ENCODE results near the gene OXLD1.
A peak's percentile ranks its signal among the peaks of the same experiment; 100 is the strongest.

OXLD1 gene

DNA sequence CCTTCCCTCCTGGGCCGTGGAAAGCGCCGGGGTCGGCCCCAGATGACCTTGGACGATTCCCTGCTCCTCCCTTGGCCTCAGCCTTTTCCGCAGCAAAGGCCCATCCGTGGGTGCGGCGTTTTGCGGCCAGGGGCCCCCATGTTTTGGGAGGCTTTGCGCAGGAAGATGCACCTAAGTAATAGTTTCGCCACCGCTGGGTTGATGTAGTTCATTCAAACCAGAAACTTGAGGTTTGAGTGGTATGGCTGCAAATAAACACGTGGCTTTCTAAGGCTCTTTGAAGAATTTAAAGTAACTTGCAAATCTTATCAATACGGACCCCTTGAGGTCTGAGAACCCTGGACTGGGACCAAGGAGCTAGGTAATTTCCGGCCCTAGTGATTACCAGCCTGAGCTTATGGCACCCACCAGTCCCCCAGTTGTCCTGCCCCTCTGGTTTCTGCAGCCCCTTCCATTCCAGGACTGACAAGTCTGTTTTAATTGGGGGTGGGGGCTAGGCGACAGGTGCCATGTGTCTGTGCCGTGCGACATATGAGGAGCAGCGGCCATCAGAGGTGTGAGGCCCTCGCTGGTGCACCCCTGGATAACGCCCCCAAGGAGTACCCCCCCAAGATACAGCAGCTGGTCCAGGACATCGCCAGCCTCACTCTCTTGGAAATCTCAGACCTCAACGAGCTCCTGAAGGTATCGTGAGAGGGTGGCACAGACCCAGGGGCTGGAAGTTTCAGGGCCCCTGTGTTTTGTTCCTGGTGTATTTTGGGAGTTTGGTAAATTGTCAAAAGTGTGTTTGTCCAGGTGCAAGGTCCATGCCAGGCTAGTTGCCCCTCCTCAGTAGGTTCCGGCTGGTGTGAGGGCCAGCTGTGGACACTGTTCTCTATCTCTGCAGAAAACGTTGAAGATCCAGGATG is 37.6 kb upstream of the OXLD1 start:
- Histone ChIP-seq H3K36me3 (peaks cover 61 to 85% (median 82%) of the 10 kb centered on the region in 11 experiments), H3K9me3 (replicated peaks in 1 of 11) (no peaks in the 10 kb centered on the region), H3K4me2 (peak overlapping the region; percentile 93 to 100 (median 98)), H3K9ac (peak overlapping the region; percentile 91 to 99 (median 98)), H3K4me1 (peaks cover 27 to 36% (median 29%) of the 10 kb centered on the region in 10 experiments), H3K27me3 (no peaks in the 10 kb centered on the region), H3K4me3 (peak overlapping the region; percentile 86 to 100 (median 96)), H4K20me1 (peaks cover 31 to 93% (median 77%) of the 10 kb centered on the region in 11 experiments; a peak in 21 of 22 replicates), H3K27ac (peak overlapping the region; percentile 91 to 98 (median 96))
- TF ChIP-seq Cebpa-rat (IDR thresholded peaks at IDR 0.05) = no peak

DNA sequence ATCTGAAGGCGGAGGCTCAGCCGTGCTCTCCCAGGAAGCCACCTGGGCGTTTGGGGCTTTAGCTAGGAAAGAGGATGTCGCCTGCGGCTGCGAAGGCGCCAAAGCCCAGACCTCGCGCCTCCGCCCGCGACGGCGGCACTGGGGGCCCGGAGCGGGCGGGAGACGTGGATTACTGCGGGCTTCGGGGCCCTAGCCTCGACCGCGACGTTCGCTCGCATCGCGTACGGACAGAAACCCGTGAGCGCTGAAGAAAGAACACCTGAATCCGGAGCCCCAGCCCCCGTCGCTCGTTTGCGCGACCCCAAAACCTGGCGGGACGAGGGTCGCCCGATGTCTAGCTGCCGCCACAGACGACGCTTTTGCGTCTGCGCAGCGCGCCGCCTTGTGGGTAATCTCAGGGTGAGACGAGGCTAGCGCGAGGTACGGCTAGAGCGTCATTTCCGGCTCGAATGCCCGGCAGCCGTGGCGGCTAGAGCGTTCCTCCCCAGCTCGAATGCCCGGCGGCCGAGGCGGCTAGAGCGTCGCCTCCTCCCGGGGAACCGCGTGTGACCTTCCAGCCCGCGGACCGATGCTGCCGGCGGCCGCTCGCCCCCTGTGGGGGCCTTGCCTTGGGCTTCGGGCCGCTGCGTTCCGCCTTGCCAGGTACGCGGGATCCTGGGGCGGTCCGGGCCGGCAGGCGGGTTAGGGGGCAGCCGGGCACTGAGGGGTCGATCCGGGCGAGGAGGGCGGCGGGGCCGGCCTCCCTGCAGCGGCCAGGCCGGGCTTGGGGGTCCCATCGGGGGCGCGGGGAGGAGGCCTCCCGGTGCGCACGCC is 36.7 kb upstream of the OXLD1 start, which contains the start of gene MRPL12:
TSS of gene MRPL12 (plus strand) at position 434 of the 813 bp plus-strand sequence. CDS start at position 569, 135 bp downstream.
- Histone ChIP-seq H3K9ac (peak within 1 kb of the TSS; percentile 91 to 99 (median 98)), H3K27me3 (no peaks in the 10 kb centered on the region), H3K36me3 (peaks cover 64 to 85% (median 82%) of the 10 kb centered on the region in 11 experiments), H3K27ac (peak within 1 kb of the TSS; percentile 91 to 98 (median 96)), H3K9me3 (replicated peaks in 1 of 11) (no peaks in the 10 kb centered on the region), H3K4me1 (peaks cover 27 to 31% (median 28%) of the 10 kb centered on the region in 10 experiments), H3K4me2 (peak within 1 kb of the TSS; percentile 93 to 100 (median 98)), H4K20me1 (peaks cover 38 to 93% (median 77%) of the 10 kb centered on the region in 11 experiments; a peak in 21 of 22 replicates), H3K4me3 (peak within 1 kb of the TSS; percentile 86 to 100 (median 96))
- TF ChIP-seq Cebpa-rat (IDR thresholded peaks at IDR 0.05) = no peak

DNA sequence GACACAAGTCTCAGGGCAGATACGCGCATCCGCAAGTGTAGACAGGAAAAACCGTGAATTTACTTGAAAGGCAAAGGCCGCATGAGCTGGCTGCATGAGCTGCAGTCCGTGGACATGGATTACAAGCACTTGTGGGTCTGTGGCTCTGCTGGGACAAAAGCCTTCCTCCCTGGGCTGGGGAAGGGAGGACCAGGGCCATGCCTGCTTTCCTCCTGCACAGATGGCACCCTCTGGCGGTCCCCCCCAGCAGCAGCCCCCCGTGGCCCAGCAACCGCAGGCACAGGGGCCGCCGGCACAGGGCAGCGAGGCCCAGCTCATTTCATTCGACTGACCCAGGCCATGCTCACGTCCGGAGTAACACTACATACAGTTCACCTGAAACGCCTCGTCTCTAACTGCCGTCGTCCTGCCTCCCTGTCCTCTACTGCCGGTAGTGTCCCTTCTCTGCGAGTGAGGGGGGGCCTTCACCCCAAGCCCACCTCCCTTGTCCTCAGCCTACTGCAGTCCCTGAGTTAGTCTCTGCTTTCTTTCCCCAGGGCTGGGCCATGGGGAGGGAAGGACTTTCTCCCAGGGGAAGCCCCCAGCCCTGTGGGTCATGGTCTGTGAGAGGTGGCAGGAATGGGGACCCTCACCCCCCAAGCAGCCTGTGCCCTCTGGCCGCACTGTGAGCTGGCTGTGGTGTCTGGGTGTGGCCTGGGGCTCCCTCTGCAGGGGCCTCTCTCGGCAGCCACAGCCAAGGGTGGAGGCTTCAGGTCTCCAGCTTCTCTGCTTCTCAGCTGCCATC is 35.1 kb upstream of the OXLD1 start:
- H4K20me1 ChIP-seq = peaks cover 53 to 93% (median 78%) of the 10 kb centered on the region in 11 experiments; a peak in 21 of 22 replicates
- H3K27ac ChIP-seq = peak overlapping the region in 10 of 11 experiments; percentile 7 to 98 (median 96); a peak in 16 of 22 replicates
- H3K9ac ChIP-seq = peak overlapping the region; percentile 91 to 99 (median 98)
- no peak for TF ChIP-seq Cebpa-rat (IDR thresholded peaks at IDR 0.05)
- peak overlapping the region; percentile 92 to 100 (median 98) for H3K4me2 ChIP-seq
- H3K4me1 ChIP-seq = peaks cover 27 to 31% (median 28%) of the 10 kb centered on the region in 10 experiments
- no peaks in the 10 kb centered on the region for H3K27me3 ChIP-seq
- peaks cover 64 to 85% (median 82%) of the 10 kb centered on the region in 11 experiments for H3K36me3 ChIP-seq
- no peaks in the 10 kb centered on the region for H3K9me3 ChIP-seq (replicated peaks in 1 of 11)
- peak overlapping the region; percentile 86 to 100 (median 96) for H3K4me3 ChIP-seq

DNA sequence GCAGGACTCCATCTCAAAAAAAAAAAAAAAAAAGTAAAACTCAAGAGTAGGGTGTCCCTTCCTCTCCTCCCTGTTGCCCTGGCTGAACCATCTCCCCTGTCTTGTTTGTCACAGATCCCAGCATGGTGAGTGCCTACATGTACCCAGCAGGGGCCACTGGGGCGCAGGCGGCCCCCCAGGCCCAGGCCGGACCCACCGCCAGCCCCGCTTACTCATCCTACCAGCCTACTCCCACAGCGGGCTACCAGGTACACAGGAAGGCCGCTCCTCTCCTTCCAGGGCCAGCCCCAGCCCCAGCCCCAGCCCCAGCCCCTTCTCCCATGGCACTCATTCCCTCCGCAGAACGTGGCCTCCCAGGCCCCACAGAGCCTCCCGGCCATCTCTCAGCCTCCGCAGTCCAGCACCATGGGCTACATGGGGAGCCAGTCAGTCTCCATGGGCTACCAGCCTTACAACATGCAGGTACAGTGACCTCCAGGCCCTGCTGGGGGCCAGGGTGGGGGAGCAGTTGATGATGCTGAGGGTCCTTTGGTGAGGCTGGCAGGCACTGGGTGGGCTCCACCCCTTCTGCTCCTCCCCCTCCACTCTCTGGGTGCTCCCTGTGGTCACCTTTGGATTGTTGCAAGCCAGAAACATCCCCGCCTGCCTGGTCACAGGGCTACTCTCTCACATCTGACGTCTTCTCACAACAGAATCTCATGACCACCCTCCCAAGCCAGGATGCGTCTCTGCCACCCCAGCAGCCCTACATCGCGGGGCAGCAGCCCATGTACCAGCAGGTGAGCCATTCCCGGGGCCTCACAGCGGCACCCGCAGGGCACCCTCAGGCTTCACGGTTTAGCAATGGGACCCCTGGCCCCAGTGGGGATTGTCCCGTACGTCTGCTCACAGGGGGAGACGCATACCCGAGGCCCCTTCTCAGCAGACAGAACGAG is 34.2 kb upstream of the OXLD1 start:
- H3K9ac ChIP-seq = peak overlapping the region; percentile 91 to 99 (median 98); a peak in 19 of 22 replicates
- no peaks in the 10 kb centered on the region for H3K9me3 ChIP-seq (replicated peaks in 1 of 11)
- peaks cover 27 to 31% (median 28%) of the 10 kb centered on the region in 10 experiments for H3K4me1 ChIP-seq
- H3K27ac ChIP-seq = peak overlapping the region in 5 of 11 experiments; percentile 14 to 98 (median 96); a peak in 7 of 22 replicates
- H3K36me3 ChIP-seq = peaks cover 64 to 85% (median 82%) of the 10 kb centered on the region in 11 experiments
- TF ChIP-seq Cebpa-rat (IDR thresholded peaks at IDR 0.05) = no peak
- H3K27me3 ChIP-seq = no peaks in the 10 kb centered on the region
- peaks cover 58 to 93% (median 80%) of the 10 kb centered on the region in 11 experiments; a peak in 21 of 22 replicates for H4K20me1 ChIP-seq
- H3K4me3 ChIP-seq = peak overlapping the region in 4 of 10 experiments; percentile 92 to 99 (median 96); a peak in 5 of 20 replicates
- H3K4me2 ChIP-seq = peak overlapping the region; percentile 92 to 100 (median 98); a peak in 21 of 22 replicates

DNA sequence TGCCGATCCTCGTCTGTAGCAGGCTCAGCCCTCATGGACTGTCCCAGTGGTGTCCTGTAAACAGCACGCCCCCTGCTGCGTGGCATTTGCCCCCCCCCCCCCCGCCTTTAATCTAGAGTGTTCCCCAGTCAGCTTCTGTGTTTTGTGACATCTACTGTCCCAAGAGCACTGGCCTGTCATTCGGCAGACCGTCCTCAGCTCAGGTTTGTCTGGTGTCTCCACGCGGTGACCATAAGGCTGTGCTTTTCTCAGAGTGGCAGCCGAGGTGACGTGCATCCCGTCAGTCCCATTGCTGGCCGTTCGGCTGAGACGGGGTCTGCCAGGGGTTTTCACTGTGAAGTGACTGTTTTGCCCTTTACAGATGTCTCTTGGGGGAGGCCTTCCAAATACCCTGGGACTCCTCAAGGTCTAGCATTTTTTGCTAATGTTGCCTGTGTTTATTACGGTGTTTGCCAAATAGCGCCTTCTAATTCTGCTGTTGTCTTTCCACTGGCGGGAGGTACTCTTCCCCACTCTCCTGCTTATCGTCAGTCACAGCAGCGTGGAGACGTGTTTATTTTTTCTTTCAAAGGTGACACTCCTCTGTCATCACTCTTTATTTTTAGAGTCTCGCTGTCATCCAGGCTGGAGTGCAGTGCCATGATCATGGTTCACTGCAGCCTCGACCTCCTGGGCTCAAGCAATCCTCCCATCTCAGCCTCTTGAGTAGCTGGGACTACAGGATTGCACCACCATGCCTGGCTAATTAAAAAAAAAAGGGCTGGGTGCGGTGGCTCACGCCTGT is 31.0 kb upstream of the OXLD1 start:
- Histone ChIP-seq H3K4me3 (no peak overlapping the region), H3K27me3 (no peaks in the 10 kb centered on the region), H3K9me3 (replicated peaks in 1 of 11) (no peaks in the 10 kb centered on the region), H4K20me1 (peaks cover 57 to 100% (median 100%) of the 10 kb centered on the region in 11 experiments; a peak in 21 of 22 replicates), H3K27ac (no peak overlapping the region), H3K4me1 (peaks cover 18 to 19% (median 19%) of the 10 kb centered on the region in 10 experiments), H3K9ac (peak overlapping the region in 4 of 11 experiments; percentile 2 to 27 (median 22); a peak in 2 of 22 replicates), H3K4me2 (no peak overlapping the region), H3K36me3 (peaks cover 91 to 99% (median 98%) of the 10 kb centered on the region in 11 experiments)
- no peak for TF ChIP-seq Cebpa-rat (IDR thresholded peaks at IDR 0.05)

DNA sequence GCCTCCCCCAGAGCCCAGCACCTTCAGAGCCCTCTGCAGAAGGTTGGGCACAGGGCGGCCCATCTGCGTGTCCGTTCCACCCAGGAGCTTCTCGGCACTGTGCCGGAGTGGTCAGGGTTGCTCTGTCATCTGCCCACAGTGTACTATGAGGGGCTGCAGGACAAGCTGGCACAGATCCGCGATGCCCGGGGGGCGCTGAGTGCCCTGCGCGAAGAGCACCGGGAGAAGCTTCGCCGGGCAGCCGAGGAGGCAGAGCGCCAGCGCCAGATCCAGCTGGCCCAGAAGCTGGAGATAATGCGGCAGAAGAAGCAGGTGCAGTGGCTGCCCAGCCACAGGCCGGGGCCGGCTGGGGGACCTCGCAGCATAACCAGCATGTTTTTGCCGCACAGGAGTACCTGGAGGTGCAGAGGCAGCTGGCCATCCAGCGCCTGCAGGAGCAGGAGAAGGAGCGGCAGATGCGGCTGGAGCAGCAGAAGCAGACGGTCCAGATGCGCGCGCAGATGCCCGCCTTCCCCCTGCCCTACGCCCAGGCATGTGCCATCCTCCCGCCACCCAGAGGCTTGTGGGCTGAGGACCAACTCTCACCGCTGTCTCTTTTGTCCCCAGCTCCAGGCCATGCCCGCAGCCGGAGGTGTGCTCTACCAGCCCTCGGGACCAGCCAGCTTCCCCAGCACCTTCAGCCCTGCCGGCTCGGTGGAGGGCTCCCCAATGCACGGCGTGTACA is 30.0 kb upstream of the OXLD1 start:
- Histone ChIP-seq H3K36me3 (peaks cover 96 to 100% (median 99%) of the 10 kb centered on the region in 11 experiments), H3K4me3 (no peak overlapping the region)
- no peak for TF ChIP-seq Cebpa-rat (IDR thresholded peaks at IDR 0.05)

More for the DNA sequence above, 30.0 kb upstream of the OXLD1 start:
- H3K27ac ChIP-seq = no peak overlapping the region
- H4K20me1 ChIP-seq = peaks cover 46 to 100% (median 100%) of the 10 kb centered on the region in 11 experiments; a peak in 21 of 22 replicates
- H3K9ac ChIP-seq = 0 out of 22 replicates have a peak overlapping the region, but pooled peaks of 1 of the 11 experiments have one; percentile 2
- H3K9me3 ChIP-seq (replicated peaks in 1 of 11) = no peaks in the 10 kb centered on the region
- peaks cover 7 to 9% (median 8%) of the 10 kb centered on the region in 10 experiments for H3K4me1 ChIP-seq
- H3K27me3 ChIP-seq = no peaks in the 10 kb centered on the region
- no peak overlapping the region for H3K4me2 ChIP-seq
